Measurements from ENCODE around the gene RTEL1. TPM values are rescaled to one million over a fixed set of nuclear protein-coding genes. Genes with fewer than 3 reads are reported as not detected.

The RTEL1 gene
- total RNA-seq, 1 experiment from 2014 or later = 33.4 TPM

DNA sequence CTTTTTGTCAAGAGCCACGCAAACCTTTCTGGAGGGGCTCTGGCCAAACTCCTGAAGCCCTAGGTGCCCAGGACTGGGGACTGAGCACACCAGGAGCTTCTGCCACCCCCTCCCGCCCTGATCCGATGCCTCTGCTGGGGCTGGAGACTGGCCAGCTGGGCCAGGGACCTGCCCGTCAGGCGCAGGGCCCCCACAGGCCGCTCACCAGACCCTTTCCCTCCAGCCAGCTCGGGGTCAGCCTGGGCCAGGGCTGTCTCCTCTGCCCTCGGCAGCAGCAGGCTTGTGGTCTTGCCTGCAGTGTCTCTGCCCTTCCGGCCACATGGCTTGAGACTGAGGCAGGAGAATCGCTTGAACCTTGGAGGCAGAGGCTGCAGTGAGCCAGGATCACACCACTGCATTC lies 14.6 kb downstream of the RTEL1 start:
- H4K8ac ChIP-seq (replicated peaks; ENCODE audit: insufficient read length, low read depth, low read length) = no peak overlapping the region
- H3K36me3 Mint-ChIP-seq (ENCODE audit: insufficient read depth in 1 of 3, low read depth in 3 of 3) = peaks cover 19 to 50% (median 41%) of the 10 kb centered on the region in 3 experiments; a peak in 6 of 7 replicates
- H2AK5ac ChIP-seq (ENCODE audit: insufficient read length, low read length) = no peak overlapping the region
- H3K9me3 Mint-ChIP-seq = no peaks in the 10 kb centered on the region
- H3K27ac Mint-ChIP-seq = no peak overlapping the region; a peak in 1 of 7 replicates
- no peaks in the 10 kb centered on the region for H4K20me1 ChIP-seq (ENCODE audit: control insufficient read depth, insufficient read depth, insufficient read length)
- TF ChIP-seq, protein P1, sequence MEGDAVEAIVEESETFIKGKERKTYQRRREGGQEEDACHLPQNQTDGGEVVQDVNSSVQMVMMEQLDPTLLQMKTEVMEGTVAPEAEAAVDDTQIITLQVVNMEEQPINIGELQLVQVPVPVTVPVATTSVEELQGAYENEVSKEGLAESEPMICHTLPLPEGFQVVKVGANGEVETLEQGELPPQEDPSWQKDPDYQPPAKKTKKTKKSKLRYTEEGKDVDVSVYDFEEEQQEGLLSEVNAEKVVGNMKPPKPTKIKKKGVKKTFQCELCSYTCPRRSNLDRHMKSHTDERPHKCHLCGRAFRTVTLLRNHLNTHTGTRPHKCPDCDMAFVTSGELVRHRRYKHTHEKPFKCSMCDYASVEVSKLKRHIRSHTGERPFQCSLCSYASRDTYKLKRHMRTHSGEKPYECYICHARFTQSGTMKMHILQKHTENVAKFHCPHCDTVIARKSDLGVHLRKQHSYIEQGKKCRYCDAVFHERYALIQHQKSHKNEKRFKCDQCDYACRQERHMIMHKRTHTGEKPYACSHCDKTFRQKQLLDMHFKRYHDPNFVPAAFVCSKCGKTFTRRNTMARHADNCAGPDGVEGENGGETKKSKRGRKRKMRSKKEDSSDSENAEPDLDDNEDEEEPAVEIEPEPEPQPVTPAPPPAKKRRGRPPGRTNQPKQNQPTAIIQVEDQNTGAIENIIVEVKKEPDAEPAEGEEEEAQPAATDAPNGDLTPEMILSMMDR (conservative IDR thresholded peaks at IDR 0.05) = no peak
- H3K79me1 ChIP-seq (ENCODE audit: insufficient read depth, low read depth, low read length, poor library complexity, severe bottlenecking) = no peaks in the 10 kb centered on the region
- no peaks in the 10 kb centered on the region for H3K27me3 ChIP-seq (ENCODE audit: insufficient read depth, low read length)
- no peak overlapping the region for H3K9ac ChIP-seq (ENCODE audit: extremely low read depth, insufficient read length, low read length)
- H4K5ac ChIP-seq (ENCODE audit: insufficient read length, low read depth, low read length) = no peak overlapping the region
- H2BK12ac ChIP-seq (ENCODE audit: insufficient read length, low read depth, low read length) = no peak overlapping the region
- H3K79me2 ChIP-seq (ENCODE audit: insufficient read depth, low read length) = no peaks in the 10 kb centered on the region
- no peak for DNase-seq
- H3K27ac ChIP-seq (ENCODE audit: insufficient read length, low read depth, low read length) = no peak overlapping the region
- H2BK120ac ChIP-seq (ENCODE audit: low read depth, low read length, poor library complexity, severe bottlenecking) = no peak overlapping the region
- no peak overlapping the region for H3K4me3 Mint-ChIP-seq
- H2BK20ac ChIP-seq (ENCODE audit: low read depth, low read length, poor library complexity, severe bottlenecking) = no peak overlapping the region
- H3K14ac ChIP-seq (ENCODE audit: insufficient read depth, low read length) = no peak overlapping the region
- H2AFZ ChIP-seq (ENCODE audit: low read length) = no peak overlapping the region
- H3K23ac ChIP-seq (ENCODE audit: insufficient read length, low read depth, low read length) = no peak overlapping the region
- no peaks in the 10 kb centered on the region for H3K23me2 ChIP-seq (ENCODE audit: insufficient read length, low read depth, low read length, poor library complexity, severe bottlenecking)
- H3K4ac ChIP-seq (ENCODE audit: low read depth, low read length) = no peak overlapping the region
- no peak overlapping the region for H2BK15ac ChIP-seq (ENCODE audit: low read depth, low read length)
- no CpG with 5 or more reads among the region's 10 CpGs for WGBS (ENCODE audit: extremely low coverage, insufficient read length, low lambda C conversion rate)
- no peak overlapping the region for H3T11ph ChIP-seq (ENCODE audit: low read length)
- no peak overlapping the region for H3K18ac ChIP-seq (ENCODE audit: insufficient read length, low read depth, low read length)
- H3K4me1 ChIP-seq (ENCODE audit: insufficient read depth, low read length) = no peaks in the 10 kb centered on the region
- H3K4me1 Mint-ChIP-seq = no peaks in the 10 kb centered on the region
- no peak overlapping the region for H3K56ac ChIP-seq (ENCODE audit: insufficient read length, low read depth, low read length)
- H2BK5ac ChIP-seq (ENCODE audit: insufficient read length, low read length) = no peak overlapping the region
- H3K9me3 ChIP-seq (ENCODE audit: control insufficient read depth, low read depth, low read length) = no peaks in the 10 kb centered on the region
- H4K91ac ChIP-seq (ENCODE audit: insufficient read length, low read depth, low read length) = no peak overlapping the region
- no peaks in the 10 kb centered on the region for H3K27me3 Mint-ChIP-seq (ENCODE audit: low read depth)
- H3K4me2 ChIP-seq (ENCODE audit: insufficient read depth, insufficient read length, low read length) = no peak overlapping the region
